HepG2 (cell line): Measurements from ENCODE around the gene C11orf21.

ENCODE experiments used
- POLR2AphosphoS5 ChIP-seq: IDR thresholded peaks from 2 replicates; pipeline ENCODE4 v1.6.1; 2012; ENCODE audit warnings: low read depth, low read length
- ZFY ChIP-seq: sonication (generic); formaldehyde crosslinking; IDR thresholded peaks from 2 replicates; pipeline ENCODE4 v1.4.0; 2020; ENCODE audit warnings: missing genetic modification reagents

- no peak for TF ChIP-seq POLR2AphosphoS5
- TF ChIP-seq ZFY (CRISPR knock-in tag): no peak
These were observed 4.1 kb downstream of the C11orf21 start for GRCh38 chr11:2297623-2298030.
